Measurements from ENCODE around the gene TRAF6. TPM values are rescaled to one million over a fixed set of nuclear protein-coding genes. Genes with fewer than 3 reads are reported as not detected.

Gene TRAF6
- total and polyA plus RNA-seq, 9 of the 15 experiments (the other 6 are each of a cell fraction or from before 2014, with no cell fraction given) = 2.0 to 13.1 (median 8.2) TPM

DNA sequence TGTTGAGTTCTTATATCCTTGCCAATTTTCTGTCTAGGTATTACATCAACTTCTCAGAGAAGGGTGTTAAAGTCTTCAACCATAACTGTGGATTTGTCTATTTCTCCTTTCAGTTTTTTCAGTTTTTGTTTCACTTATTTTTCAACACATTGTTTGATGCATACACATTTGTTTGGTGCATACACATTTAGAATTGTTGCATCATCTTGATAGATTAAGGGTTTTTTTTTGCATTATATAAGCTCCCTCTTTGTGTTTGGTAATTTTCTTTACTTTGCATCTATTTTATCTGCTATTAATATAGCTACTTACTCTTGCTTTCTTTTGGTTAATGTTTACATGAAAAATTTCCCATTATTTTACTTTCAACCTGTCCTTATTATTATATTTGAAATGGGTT is 20.8 kb upstream of the TRAF6 start:
- intact Hi-C loops (cut with micrococcal nuclease) (no loop called here), in situ Hi-C loops (cut with MboI) (no loop called here)
- Histone ChIP-seq H3K4me1 (replicated peaks in 1 of 2; ENCODE audit: control insufficient read depth in 2 of 2, insufficient read depth in 2 of 2, low read length in 2 of 2) (no peaks in the 10 kb centered on the region), H3K27ac (ENCODE audit: extremely low read depth, low read depth, low read length) (no peak overlapping the region), H3K9ac (ENCODE audit: insufficient read depth in 1 of 2, low read depth in 2 of 2, low read length in 2 of 2) (no peak overlapping the region), H4K20me1 (replicated peaks; ENCODE audit: control insufficient read depth, insufficient read depth, low read length) (no peaks in the 10 kb centered on the region), H3K4me3 (no peak overlapping the region), H3K27me3 (ENCODE audit: control insufficient read depth in 2 of 2, insufficient read depth in 2 of 2, low read length in 2 of 2) (no peaks in the 10 kb centered on the region), H3K9me1 (ENCODE audit: control insufficient read depth, insufficient read depth, low read length) (no peaks in the 10 kb centered on the region), H3K36me3 (ENCODE audit: control insufficient read depth, insufficient read depth, low read length) (no peaks in the 10 kb centered on the region), H2AFZ (ENCODE audit: low read depth, low read length) (no peak overlapping the region), H3K79me2 (ENCODE audit: control insufficient read depth, insufficient read depth, low read length) (no peaks in the 10 kb centered on the region), H3K9me3 (replicated peaks; ENCODE audit: control insufficient read depth, insufficient read depth, low read depth, low read length) (no peaks in the 10 kb centered on the region), H3K4me2 (ENCODE audit: insufficient read depth, low read length) (no peak overlapping the region)
- ChIA-PET POLR2A (no interaction called here), CTCF (ENCODE audit: low intra/inter-chr PET ratio) (no interaction called here)
- no peak for FAIRE-seq
- BruUV-seq (replicated peaks) = no TSS peak
- no peak for ATAC-seq
- DNase-seq (ENCODE audit: extremely low read depth in 1 of 4, low spot score in 3 of 4) = no peak
- TF ChIP-seq ZNF77 (CRISPR knock-in tag; IDR thresholded peaks at IDR 0.05) (no peak), HDAC2 (IDR thresholded peaks at IDR 0.05) (no peak), HCFC1 (IDR thresholded peaks at IDR 0.05; ENCODE audit: low read depth, low read length) (no peak), TAF7 (tag; IDR thresholded peaks at IDR 0.05) (no peak), PCBP2 (IDR thresholded peaks at IDR 0.05; ENCODE audit: low read depth, low read length, poor library complexity, severe bottlenecking) (no peak), ZFP1 (CRISPR knock-in tag; IDR thresholded peaks at IDR 0.05) (no peak), YBX1 (IDR thresholded peaks at IDR 0.05) (no peak), ATF3 (IDR thresholded peaks at IDR 0.05) (peak; percentile 61), ATF3 (CRISPR knock-in tag; conservative IDR thresholded peaks at IDR 0.05) (no peak), CHCHD3 (CRISPR knock-in tag; IDR thresholded peaks at IDR 0.05) (no peak), ZNF133 (CRISPR knock-in tag; IDR thresholded peaks at IDR 0.05) (no peak), RB1 (IDR thresholded peaks at IDR 0.05; ENCODE audit: low read depth) (no peak), JUND (IDR thresholded peaks at IDR 0.05; ENCODE audit: borderline replicate concordance, low read depth, low read length) (no peak), JUND (tag; IDR thresholded peaks at IDR 0.05; ENCODE audit: borderline replicate concordance, low read depth, low read length) (no peak), KLF10 (CRISPR knock-in tag; IDR thresholded peaks at IDR 0.05) (no peak), HMGN3 (IDR thresholded peaks at IDR 0.05; ENCODE audit: borderline replicate concordance, extremely low read depth, insufficient read length, low read depth, low read length) (no peak), RAD51 (IDR thresholded peaks at IDR 0.05; ENCODE audit: borderline replicate concordance, low read depth) (no peak), CHD2 (IDR thresholded peaks at IDR 0.05; ENCODE audit: low read depth, low read length) (no peak)
- TF ChIP-seq, protein P1, sequence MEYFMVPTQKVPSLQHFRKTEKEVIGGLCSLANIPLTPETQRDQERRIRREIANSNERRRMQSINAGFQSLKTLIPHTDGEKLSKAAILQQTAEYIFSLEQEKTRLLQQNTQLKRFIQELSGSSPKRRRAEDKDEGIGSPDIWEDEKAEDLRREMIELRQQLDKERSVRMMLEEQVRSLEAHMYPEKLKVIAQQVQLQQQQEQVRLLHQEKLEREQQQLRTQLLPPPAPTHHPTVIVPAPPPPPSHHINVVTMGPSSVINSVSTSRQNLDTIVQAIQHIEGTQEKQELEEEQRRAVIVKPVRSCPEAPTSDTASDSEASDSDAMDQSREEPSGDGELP (CRISPR knock-in tag; IDR thresholded peaks at IDR 0.05; ENCODE audit: borderline replicate concordance) = no peak
- TF ChIP-seq, protein P2, sequence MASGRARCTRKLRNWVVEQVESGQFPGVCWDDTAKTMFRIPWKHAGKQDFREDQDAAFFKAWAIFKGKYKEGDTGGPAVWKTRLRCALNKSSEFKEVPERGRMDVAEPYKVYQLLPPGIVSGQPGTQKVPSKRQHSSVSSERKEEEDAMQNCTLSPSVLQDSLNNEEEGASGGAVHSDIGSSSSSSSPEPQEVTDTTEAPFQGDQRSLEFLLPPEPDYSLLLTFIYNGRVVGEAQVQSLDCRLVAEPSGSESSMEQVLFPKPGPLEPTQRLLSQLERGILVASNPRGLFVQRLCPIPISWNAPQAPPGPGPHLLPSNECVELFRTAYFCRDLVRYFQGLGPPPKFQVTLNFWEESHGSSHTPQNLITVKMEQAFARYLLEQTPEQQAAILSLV (tag; IDR thresholded peaks at IDR 0.05) = peak; percentile 57; the same call in 1 of the 2 replicates
- TF ChIP-seq, protein P3, sequence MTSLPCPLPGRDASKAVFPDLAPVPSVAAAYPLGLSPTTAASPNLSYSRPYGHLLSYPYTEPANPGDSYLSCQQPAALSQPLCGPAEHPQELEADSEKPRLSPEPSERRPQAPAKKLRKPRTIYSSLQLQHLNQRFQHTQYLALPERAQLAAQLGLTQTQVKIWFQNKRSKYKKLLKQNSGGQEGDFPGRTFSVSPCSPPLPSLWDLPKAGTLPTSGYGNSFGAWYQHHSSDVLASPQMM (CRISPR knock-in tag; IDR thresholded peaks at IDR 0.05) = no peak
- TF ChIP-seq, protein P4, sequence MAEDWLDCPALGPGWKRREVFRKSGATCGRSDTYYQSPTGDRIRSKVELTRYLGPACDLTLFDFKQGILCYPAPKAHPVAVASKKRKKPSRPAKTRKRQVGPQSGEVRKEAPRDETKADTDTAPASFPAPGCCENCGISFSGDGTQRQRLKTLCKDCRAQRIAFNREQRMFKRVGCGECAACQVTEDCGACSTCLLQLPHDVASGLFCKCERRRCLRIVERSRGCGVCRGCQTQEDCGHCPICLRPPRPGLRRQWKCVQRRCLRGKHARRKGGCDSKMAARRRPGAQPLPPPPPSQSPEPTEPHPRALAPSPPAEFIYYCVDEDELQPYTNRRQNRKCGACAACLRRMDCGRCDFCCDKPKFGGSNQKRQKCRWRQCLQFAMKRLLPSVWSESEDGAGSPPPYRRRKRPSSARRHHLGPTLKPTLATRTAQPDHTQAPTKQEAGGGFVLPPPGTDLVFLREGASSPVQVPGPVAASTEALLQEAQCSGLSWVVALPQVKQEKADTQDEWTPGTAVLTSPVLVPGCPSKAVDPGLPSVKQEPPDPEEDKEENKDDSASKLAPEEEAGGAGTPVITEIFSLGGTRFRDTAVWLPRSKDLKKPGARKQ (CRISPR knock-in tag; IDR thresholded peaks at IDR 0.05) = no peak
